HG03460 (cell line): ENCODE results near the gene LRRC10.
A peak's percentile ranks its signal among the peaks of the same experiment; 100 is the strongest.

Experiments
- ATAC-seq: cut with Tn5 transposase; IDR thresholded peaks from one replicate; pipeline ENCODE4 v1.9.1; 2021; ENCODE audit not compliant: unreplicated experiment

Gene LRRC10

GRCh38 chr12:69610729-69611128 lies at the start of gene LRRC10:
LRRC10 (minus strand) TSS chr12:69610907; CDS start chr12:69610838, 69 bp downstream.
- no peak for ATAC-seq

- ATAC-seq = no peak
Observed at GRCh38 chr12:69660164-69660863, 49.6 kb upstream of the LRRC10 start.

- ATAC-seq = no peak
Observed at GRCh38 chr12:69658203-69658602, 47.5 kb upstream of the LRRC10 start.

GRCh38 chr12:69657376-69658137 lies 46.9 kb upstream of the LRRC10 start:
- no peak for ATAC-seq

GRCh38 chr12:69655616-69656340 lies 45.1 kb upstream of the LRRC10 start:
- ATAC-seq = no peak

- ATAC-seq = no peak
Observed at GRCh38 chr12:69653703-69654102, 43.0 kb upstream of the LRRC10 start.

- no peak for ATAC-seq
Observed at GRCh38 chr12:69651922-69652321, 41.2 kb upstream of the LRRC10 start.

- ATAC-seq = no peak
Observed at GRCh38 chr12:69649529-69649928, 38.8 kb upstream of the LRRC10 start.

- no peak for ATAC-seq
Observed at GRCh38 chr12:69648476-69648875, 37.8 kb upstream of the LRRC10 start.

- no peak for ATAC-seq
Observed at GRCh38 chr12:69647178-69647577, 36.5 kb upstream of the LRRC10 start.

- ATAC-seq = no peak
Observed at GRCh38 chr12:69645031-69645430, 34.3 kb upstream of the LRRC10 start.

- ATAC-seq = no peak
Observed at GRCh38 chr12:69644511-69644910, 33.8 kb upstream of the LRRC10 start.

GRCh38 chr12:69642531-69642930 lies 31.8 kb upstream of the LRRC10 start:
- no peak for ATAC-seq

- no peak for ATAC-seq
Observed at GRCh38 chr12:69641546-69641945, 30.8 kb upstream of the LRRC10 start.

- peak; percentile 88 for ATAC-seq
Observed at GRCh38 chr12:69639400-69640016, 28.8 kb upstream of the LRRC10 start.

GRCh38 chr12:69633061-69633460 lies 22.4 kb upstream of the LRRC10 start:
- no peak for ATAC-seq

GRCh38 chr12:69630191-69630590 lies 19.5 kb upstream of the LRRC10 start:
- ATAC-seq = no peak

- no peak for ATAC-seq
Observed at GRCh38 chr12:69627501-69627900, 16.8 kb upstream of the LRRC10 start.

- ATAC-seq = no peak
Observed at GRCh38 chr12:69623970-69624369, 13.3 kb upstream of the LRRC10 start.

- ATAC-seq = no peak
Observed at GRCh38 chr12:69621551-69621950, 10.8 kb upstream of the LRRC10 start.

- ATAC-seq = no peak
Observed at GRCh38 chr12:69620921-69621320, 10.2 kb upstream of the LRRC10 start.
